ENCODE data around the gene FBXO46.

DNA sequence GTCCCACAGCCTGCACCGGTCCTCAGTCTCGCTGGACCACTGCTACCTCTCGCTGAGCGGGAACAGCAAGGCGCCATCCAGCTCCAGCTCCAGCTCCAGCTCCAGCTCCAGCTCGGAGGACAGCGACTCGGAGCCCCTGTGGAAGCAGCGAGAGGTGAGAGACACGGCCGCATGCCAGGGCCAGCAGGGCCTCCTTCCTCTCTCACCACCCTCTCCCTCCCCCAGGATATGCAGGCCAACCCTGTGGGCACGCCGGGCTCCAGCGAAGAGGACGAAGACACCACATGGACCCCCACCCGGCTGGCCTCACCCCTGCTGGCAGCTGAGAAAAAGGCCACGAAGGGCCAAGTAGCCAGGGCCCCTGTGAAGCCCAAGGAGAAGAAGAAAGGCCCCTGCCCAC lies 31.0 kb upstream of the FBXO46 start:
- TF ChIP-seq, protein P1, sequence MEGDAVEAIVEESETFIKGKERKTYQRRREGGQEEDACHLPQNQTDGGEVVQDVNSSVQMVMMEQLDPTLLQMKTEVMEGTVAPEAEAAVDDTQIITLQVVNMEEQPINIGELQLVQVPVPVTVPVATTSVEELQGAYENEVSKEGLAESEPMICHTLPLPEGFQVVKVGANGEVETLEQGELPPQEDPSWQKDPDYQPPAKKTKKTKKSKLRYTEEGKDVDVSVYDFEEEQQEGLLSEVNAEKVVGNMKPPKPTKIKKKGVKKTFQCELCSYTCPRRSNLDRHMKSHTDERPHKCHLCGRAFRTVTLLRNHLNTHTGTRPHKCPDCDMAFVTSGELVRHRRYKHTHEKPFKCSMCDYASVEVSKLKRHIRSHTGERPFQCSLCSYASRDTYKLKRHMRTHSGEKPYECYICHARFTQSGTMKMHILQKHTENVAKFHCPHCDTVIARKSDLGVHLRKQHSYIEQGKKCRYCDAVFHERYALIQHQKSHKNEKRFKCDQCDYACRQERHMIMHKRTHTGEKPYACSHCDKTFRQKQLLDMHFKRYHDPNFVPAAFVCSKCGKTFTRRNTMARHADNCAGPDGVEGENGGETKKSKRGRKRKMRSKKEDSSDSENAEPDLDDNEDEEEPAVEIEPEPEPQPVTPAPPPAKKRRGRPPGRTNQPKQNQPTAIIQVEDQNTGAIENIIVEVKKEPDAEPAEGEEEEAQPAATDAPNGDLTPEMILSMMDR (IDR thresholded peaks at IDR 0.05; ENCODE audit: insufficient read depth, low read length): no peak
- no peak for TF ChIP-seq SPI1 (IDR thresholded peaks at IDR 0.05; ENCODE audit: borderline replicate concordance, low read depth)
- TF ChIP-seq POLR2AphosphoS5 (IDR thresholded peaks at IDR 0.05; ENCODE audit: low read depth): no peak
